ENCODE data around the gene DIPK2A. TPM values are rescaled to one million over a fixed set of nuclear protein-coding genes. Genes with fewer than 3 reads are reported as not detected.

Gene DIPK2A
- total RNA-seq, 4 donors from 2014 or later = 23.5 to 36.9 (median 34.4) TPM

DNA sequence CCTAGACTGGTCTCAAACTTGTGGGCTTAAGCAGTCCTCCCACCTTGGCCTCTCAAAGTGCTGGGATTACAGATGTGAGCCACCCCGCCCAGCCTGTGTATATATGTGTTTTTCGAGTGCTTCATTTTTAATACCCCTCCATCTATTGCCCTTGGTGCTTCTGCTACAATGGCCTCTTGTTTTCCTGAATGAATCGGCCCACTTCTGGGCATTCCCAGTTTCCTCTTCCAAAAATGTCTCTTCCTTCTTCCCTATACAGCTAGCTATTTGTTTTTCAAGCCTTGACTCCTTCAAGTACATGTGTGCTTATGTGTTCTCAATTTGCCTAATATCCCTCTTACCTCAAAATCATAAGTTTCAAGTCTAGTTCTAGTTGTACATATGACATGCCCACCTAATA lies 16.7 kb downstream of the DIPK2A start:
- DNase-seq (ENCODE audit: low spot score) = no peak
- no peak for ATAC-seq (ENCODE audit: low FRiP score)
- TF ChIP-seq, protein P1, sequence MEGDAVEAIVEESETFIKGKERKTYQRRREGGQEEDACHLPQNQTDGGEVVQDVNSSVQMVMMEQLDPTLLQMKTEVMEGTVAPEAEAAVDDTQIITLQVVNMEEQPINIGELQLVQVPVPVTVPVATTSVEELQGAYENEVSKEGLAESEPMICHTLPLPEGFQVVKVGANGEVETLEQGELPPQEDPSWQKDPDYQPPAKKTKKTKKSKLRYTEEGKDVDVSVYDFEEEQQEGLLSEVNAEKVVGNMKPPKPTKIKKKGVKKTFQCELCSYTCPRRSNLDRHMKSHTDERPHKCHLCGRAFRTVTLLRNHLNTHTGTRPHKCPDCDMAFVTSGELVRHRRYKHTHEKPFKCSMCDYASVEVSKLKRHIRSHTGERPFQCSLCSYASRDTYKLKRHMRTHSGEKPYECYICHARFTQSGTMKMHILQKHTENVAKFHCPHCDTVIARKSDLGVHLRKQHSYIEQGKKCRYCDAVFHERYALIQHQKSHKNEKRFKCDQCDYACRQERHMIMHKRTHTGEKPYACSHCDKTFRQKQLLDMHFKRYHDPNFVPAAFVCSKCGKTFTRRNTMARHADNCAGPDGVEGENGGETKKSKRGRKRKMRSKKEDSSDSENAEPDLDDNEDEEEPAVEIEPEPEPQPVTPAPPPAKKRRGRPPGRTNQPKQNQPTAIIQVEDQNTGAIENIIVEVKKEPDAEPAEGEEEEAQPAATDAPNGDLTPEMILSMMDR (IDR thresholded peaks at IDR 0.05) = no peak

DNA sequence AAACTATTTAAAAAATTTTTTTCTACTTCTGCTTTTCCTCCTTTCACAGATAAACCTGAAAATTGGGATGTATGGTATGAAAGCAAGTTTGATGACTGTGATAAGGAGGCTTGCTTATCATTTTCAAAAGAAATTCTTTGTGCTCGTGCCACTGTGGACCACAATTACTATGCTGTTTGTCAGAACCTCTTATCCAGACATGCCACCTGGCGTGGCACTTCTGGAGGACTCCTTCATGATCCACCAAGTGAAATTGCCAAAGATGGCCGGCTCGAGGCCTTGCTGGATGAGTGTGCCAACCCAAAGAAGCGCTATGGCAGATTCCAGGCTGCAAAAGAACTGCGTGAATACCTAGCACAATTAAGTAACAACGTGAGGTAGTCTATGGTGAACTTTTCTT lies 17.8 kb downstream of the DIPK2A start:
- no peak for DNase-seq (ENCODE audit: low spot score)
- TF ChIP-seq, protein P1 (IDR thresholded peaks at IDR 0.05) = no peak
- ATAC-seq (ENCODE audit: low FRiP score) = no peak

DNA sequence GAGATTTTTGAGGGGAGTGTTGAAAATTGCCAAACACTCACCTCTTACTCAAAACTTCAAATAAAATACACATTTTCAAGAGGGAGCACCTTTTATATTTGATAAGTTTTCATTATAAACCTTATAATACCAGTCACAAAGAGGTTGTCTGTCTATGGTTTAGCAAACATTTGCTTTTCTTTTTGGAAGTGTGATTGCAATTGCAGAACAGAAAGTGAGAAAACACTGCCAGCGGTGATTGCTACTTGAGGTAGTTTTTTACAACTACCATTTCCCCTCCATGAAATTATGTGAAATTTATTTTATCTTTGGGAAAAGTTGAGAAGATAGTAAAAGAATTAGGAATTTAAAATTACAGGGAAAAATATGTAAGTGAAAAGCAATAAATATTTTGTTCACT lies 20.1 kb downstream of the DIPK2A start:
- ATAC-seq (ENCODE audit: low FRiP score) = no peak

DNA sequence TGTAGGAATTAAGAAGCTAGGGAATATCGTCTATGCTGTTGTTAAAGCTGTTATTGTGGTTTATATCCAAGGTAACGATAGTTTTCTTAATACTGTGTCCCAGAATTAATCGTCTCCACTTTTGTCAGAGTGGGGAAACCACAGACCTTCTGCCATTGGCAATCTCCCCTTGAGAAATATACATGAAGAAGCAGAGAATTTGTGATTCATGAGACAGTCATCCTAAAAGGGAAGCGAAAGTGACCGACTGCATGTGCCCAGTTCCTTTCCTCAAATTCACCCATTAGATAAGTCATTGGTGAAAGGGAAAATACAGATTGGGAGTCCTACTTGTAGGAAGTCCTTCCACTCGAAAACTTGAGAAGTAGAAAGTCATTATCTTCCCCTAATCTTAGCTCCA lies 26.6 kb downstream of the DIPK2A start:
- TF ChIP-seq, protein P1 (IDR thresholded peaks at IDR 0.05) = no peak
- ATAC-seq (ENCODE audit: low FRiP score) (no peak), DNase-seq (ENCODE audit: low spot score) (no peak)

More for the DNA sequence above, 20.1 kb downstream of the DIPK2A start:
- DNase-seq (ENCODE audit: low spot score) = no peak
- TF ChIP-seq, protein P1 (IDR thresholded peaks at IDR 0.05) = no peak

DNA sequence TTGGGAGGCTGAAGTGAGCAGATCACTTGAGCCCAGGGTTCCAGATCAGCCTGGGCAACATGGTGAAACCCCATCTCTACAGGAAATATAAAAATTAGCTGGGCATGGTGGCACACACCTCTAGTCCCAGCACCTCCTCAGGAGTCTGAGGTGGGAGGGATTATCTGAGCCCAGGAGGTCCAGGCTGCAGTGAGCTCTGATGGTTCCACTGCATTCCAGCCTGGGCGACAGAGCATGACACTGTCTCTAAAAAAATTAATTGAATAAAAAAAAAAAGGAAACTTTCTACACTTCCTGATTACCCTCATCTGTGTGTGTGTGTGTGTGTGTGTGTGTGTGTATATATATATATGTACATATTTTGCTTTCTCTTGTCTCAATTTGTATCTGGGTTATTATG lies 31.4 kb downstream of the DIPK2A start:
- TF ChIP-seq, protein P1 (IDR thresholded peaks at IDR 0.05) = no peak
- DNase-seq (ENCODE audit: low spot score) (no peak), ATAC-seq (ENCODE audit: low FRiP score) (no peak)

DNA sequence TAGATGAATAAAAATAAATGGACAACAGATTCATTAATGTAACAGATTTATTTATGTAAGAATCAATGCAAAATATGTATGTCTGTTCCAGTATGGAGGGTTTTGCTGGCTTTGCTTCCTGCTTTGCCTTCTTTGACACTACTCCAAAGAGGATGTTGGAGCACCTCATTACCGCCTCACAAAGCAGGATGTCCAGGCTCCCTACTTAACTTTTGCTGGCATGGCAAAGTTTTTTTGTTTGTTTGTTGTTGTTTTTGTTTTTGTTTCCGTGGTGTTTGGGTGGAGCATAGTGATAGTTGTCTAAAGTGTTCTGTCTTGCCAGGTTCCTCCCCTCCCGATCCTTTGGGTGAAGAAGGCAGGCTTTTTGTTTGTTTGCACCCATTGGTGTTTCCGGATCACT lies 38.7 kb downstream of the DIPK2A start:
- no peak for DNase-seq (ENCODE audit: low spot score)
- TF ChIP-seq, protein P1 (IDR thresholded peaks at IDR 0.05) = no peak
- no peak for ATAC-seq (ENCODE audit: low FRiP score)

DNA sequence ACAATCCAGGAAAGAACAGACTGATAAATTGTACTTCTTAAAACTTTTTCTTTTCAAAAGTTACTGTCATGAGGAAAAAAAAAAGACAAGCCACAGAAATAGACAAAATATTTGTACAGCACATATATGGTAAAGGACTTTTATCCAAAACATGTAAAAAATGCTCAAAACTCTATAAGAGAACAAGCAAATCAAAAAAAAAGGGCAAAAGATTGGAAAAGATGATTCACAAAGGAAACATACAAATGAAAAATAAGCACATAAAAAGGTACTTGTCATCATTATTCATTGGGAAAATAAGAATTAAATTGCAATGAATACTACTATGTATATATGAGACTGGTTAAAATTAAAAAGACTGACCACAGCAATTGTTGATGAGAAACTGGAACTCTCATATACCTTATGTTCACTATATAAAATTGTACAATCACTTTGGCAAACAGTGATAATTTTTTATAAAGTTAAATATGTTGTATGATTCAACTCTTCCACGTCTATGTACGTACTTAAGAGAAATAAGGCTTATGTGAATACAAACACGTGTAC lies 39.7 kb downstream of the DIPK2A start:
- ATAC-seq (ENCODE audit: low FRiP score) (no peak), DNase-seq (ENCODE audit: low spot score) (no peak)
- TF ChIP-seq, protein P1 (IDR thresholded peaks at IDR 0.05) = no peak

All from omental fat pad (tissue), 4 donors.